GM18498 (cell line): ENCODE measurements around the gene CELSR2.
A peak's percentile ranks its signal among the peaks of the same experiment; 100 is the strongest.
"Not testable (repeated sequence)": the region's sequence is repeated elsewhere in the genome, so short reads cannot be mapped to it uniquely, and the experiment has no call there.

Experiments used
- ATAC-seq: cut with Tn5 transposase; IDR thresholded peaks from one replicate; pipeline ENCODE4 v1.9.1; 2021; ENCODE audit warnings: mild to moderate bottlenecking, moderate library complexity; ENCODE audit not compliant: unreplicated experiment

The CELSR2 gene

GRCh38 chr1:109275706-109276345, 26.5 kb downstream of the CELSR2 start:
- ATAC-seq = no peak

DNA sequence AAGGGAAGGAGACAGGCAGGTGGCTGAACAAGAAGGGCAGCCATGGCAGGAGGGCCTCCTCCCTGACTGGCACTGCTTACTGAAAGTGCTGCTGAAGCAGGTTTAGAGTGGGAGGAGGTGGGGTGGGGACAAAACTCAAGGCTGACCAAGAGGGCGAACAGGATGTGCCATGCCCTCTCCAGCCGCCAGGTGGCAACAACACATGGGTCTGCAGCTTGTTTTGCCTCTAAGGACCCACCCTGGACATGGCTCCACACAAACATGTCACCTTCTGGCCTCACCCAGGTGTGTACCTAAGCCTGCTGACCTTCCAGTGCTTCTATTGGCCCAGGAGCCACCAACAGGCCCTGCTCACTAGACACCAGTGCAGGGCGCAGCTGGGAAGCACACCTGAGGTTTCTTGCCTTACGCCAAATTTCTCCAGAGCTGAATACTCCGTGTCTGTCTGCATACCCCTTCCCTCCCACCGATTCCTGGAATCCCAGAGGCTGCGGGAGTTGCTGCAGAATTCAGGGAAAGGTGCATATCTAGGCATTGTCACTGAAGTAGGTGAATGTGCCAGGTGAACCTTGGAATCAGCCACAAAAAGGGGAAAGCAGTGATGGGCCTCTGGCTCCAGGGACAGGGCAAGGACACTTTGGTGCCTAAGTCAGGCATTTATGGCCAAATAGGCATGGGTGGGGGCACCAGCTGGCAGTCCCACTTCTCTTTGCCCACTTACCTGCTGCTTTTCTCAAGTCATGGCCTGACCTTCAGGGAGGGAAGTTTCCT, 28.3 kb downstream of the CELSR2 start:
- peak; percentile 86 for ATAC-seq

DNA sequence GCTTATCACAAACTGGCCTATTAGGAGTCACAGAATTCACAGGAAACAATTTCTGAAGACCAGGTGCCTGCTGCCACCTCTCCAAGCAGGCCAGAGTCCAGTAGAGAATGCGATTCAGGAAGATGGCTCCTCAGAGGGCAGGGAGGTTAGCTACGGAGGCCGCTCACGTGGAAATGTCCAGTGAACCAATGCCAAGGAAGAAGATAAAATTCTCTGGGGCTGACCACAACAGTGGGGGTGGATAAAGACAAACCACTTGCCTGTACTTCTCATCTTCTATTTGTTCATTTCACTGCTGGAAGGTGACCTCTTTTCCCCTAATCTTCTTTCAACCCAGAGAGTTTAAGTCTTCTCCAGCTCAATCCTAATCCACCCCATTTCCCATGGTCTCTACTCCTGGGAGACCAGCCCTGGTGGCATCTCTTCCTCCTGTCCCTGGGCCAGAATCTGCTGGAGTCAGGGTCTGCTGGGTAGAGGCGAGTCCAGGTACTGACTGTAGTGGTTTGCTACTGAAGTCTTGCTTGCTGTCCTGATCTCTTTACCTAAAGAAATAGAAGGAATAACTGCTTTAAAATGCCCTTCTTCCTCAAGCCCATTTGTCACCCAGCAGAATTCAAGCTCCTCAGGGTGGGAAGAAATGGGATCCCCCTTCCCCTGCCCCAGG, 30.4 kb downstream of the CELSR2 start:
- ATAC-seq = no peak

GRCh38 chr1:109280862-109281261, 31.5 kb downstream of the CELSR2 start:
- no peak for ATAC-seq

DNA sequence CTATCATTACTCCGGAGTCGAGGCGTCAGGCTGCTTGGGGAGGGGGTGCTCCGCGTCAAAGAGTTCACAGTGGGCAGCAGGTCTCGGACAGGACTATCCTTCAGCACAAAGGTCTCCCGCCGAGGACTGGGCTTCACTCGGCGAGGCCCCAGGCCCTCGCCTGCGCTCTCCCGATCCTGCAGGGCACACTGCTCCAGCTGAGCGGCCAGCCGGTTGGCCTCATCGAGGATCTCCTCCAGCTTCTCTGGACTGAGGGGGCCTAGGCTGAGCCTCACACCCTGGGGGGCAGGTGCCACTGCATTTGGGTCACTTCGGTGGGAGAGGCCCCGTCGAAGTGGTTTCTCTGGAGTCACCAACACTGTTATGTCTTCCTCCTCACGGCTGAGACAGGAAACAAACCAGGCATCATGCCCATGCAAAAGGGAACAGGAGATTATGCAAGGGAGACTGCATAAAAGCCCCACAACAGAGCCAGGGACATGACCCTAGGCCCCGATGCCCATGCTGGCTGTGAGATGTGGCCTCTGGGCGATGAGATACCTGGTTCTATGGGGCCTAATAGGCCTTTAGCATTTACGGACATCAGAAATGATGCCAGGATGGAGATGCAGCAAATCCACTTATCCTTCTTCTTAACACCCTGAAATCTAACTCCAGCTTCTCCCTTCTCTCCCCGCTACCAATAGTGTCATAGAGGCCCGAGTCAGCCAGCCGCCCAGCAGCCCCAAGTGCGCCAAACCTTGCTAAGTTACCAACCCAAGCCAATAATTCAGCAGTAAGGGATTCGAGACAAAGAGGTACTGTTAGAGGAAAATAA, 32.5 kb downstream of the CELSR2 start:
- no peak for ATAC-seq

DNA sequence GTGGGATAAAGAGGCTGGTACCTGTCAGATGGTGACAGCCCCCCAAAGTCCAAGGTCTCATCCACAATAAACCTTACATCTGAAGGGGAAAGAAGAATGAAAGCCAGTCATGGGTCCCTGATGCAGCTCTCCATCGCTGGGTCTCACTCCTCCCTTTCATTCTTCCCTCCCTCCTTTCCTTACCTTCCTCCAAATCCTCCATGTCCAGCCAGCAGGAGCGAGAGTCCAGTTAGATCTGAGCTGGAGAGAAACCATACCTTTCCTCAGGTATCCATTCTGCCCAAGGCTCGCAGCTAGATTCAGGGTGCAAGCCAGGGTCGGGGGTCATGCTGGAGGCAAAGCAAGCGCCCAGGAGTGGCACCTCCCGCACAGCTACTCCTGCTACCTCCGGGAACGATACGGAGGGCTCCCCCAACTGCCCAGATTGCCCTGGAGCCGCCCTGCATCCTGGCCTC, 33.2 kb downstream of the CELSR2 start:
- ATAC-seq = no peak

DNA sequence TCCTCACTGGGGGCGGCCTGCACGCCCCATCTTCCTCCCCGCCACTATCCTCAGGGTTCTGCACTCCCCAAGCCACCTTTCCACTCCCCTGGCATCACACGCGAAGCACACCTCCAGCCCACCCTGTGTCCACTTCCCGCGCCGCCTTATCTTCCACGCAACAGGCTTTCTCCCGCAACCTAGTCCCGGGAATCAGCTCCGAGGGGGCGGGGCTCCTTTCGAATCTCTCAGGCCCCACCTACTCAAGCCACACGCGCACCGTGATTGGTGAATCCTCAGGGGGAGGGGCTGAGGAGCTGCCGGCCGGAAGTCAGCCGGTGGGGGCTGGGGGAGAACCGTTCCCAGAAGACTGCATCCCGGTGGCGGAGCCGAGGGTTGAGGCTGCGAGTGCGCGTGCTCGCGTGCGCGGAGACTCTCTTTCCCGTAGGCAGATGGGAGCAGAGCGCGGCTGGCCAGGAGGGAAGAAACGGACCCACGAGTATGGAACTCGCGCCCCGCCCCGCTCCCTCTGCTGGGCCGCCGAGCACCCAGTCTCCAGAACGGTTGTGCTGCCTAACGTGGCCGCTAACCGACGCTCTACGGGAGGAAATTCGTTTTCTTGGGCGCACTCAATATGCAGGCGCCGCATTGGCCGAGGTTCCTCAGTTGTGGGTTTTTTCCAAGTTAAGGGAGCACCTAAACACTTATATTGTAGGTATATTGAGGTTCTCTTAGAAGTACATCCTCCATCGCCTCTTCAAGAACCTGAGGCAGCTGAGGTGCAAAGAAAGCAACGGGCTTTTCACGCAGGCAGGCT, 33.8 kb downstream of the CELSR2 start, which contains the start of gene PSRC1:
TSS of gene PSRC1 (minus strand) at position 194 of the 796 bp plus-strand sequence.
- peak; percentile 97 for ATAC-seq

DNA sequence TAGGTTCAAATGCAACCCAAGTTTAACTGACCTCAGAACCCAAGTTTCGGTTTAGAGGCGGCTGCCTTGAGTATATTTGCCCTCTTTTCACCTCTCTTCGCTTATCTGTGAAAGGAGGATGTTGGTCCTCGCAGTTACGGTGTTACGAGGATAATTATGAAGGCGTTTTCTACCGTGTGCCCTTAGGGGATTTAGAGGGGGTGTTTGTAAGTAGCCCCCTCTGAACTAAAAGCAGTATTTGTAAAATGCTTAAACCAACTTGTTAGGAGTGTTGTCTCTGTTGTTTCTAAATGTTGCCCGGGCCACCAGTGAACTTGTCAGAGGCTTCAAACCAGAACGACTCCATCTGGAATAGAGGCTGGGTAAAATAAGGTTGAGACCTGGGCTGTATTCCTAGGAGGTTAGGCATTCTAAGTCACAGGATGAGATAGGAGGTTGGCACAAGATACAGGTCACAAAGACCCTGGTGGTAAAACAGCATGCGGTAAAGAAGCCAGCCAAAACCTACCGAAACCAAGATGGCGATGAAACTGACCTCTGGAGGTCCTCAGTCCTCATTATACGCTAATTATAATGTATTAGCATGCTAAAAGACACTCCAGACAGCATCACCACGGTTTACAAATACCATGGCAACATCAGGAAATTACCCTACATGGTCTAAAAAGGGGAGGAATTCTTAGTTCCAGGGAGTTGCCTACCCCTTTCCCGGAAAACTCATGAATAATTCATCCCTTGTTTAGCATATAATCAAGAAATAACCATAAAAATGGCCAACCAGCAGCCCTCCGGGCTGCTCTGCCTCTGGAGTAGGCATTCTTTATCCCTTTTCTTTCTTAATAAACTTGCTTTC, 34.6 kb downstream of the CELSR2 start:
- ATAC-seq = no peak

- not testable (repeated sequence) for ATAC-seq
Observed at GRCh38 chr1:109286762-109287161, 37.4 kb downstream of the CELSR2 start.

DNA sequence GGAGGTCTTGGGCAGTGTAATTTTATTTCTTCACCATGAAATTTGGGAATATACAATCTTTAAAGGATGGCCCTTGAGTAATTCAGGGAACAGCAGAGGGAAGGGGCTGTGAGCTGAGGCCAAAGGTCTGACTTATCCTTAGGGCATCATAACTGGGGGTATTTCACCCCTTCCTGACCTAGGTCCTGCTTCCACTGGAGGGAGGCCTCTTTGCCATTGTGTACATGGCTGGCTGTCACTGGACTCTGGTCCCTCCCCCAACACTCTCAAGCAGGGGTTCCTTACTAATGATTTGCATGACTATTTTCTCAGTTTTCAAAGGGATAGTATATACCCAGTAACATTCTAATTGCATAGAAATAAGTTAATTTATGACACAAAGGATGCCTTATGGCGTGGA, 40.8 kb downstream of the CELSR2 start:
- no peak for ATAC-seq

DNA sequence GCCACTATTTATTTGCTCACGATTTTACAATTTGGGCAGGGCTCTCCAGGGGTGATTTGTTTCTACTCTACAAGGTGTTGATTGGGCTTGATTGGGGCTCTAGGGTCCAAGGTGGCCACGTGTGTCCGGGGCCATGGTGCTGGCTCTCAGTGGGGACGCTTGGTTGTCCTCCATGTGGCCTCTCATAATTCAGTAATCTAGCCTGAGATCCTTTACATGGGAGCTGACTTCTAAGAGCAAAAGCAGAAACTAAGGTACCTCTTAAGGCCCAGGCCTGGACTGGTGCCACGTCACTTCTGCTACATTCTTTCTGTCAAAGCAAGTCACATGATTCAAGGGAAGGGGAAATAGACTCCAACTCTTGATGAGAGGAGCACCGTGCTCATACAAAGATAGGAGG, 41.7 kb downstream of the CELSR2 start:
- no peak for ATAC-seq

- ATAC-seq = no peak
Observed at GRCh38 chr1:109292364-109292763, 43.0 kb downstream of the CELSR2 start.

DNA sequence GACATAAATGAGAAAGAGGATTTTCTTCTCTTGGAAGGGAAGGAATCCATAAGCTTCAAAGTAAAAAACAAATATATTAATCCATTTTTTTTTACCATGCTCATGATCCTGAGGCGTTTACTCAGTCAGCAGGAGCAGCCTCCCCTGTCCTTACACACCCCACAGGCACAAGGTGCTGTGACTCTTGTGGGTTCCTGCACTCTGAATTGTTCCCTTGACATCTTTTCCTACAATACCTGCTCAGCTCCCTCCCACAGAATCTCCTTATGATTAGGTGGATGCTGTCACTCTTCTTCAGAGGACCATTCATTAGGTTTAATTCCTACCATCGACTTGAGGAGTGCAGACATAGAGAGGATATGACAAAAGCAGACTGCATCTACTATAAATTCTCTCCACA, 43.7 kb downstream of the CELSR2 start:
- ATAC-seq = no peak

- ATAC-seq = no peak
Observed at GRCh38 chr1:109294481-109294880, 45.1 kb downstream of the CELSR2 start.

- ATAC-seq = no peak
Observed at GRCh38 chr1:109295712-109296415, 46.5 kb downstream of the CELSR2 start.

DNA sequence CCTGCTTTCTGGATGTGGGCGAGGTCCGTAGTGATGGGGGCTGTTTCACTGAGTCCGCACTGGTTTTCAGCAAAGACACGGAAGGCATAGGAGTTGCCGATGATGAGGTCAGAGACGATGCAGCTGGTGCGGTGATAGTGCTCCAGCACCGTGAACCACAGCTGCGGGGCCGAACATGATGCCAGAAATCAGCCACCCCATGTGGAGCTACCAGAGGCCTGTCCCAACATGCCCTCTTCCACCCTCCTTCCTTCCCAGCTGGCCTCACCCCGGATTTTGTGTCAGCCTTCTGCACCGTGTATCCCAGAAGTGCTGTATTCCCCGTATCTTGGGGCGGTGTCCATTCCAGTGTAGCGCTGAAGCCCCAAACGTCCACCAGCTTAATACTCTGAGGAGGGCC, 47.4 kb downstream of the CELSR2 start:
- ATAC-seq = no peak

- no peak for ATAC-seq
Observed at GRCh38 chr1:109298666-109299557, 49.6 kb downstream of the CELSR2 start.
